Testis (tissue), 3 donors: Measurements from ENCODE around the gene TGM1. TPM values are rescaled to one million over a fixed set of nuclear protein-coding genes. Genes with fewer than 3 reads are reported as not detected.

Experiments
- polyA plus RNA-seq: library from polyadenylated mRNA; stranded (reverse); fragments of 350-450 nt; fragmentation: Illumina TruSeq; extraction: RNeasy Lipid Tissue Mini Kit (QIAGEN cat#74804); gene quantifications from one replicate; pipeline ENCODE4 v1.2.3, GENCODE V29; 2014; ENCODE audit warnings: low read depth, low replicate concordance; ENCODE audit not compliant: insufficient read depth
- small RNA-seq, 2 donors: library from RNA; depleted of rRNA; stranded (forward); fragments of <200 nt; gene quantifications; one replicate each; pipeline ENCODE3, GENCODE V24; 2016
- total RNA-seq, 2 donors: library from RNA; depleted of rRNA; stranded (reverse); fragments of >200 nt; gene quantifications; one replicate each; pipeline ENCODE4 v1.2.3, GENCODE V29; 2016

Gene TGM1
- total and polyA plus RNA-seq, 3 donors from 2014 or later, result 3.6 to 10.5 (median 5.4) TPM

Small RNA genes within 50 kb of the gene (small RNA-seq; reads per million reads assigned to genes)
- gene CHMP4A (0.09 reads per million in 2 donors), gene MDP1 (0 reads per million in 2 donors)

Other genes with a start within 250 kb of the TGM1 start
Only the 30 nearest of the 34 such genes appear.
- gene PCK2, start 168.9 kb downstream of the TGM1 start, total RNA-seq, result 10 to 100 TPM; 20.7 to 30.6 TPM
- gene PCK2, start 168.9 kb downstream of the TGM1 start, polyA plus RNA-seq, result 43.6 TPM
- gene DCAF11, start 148.4 kb downstream of the TGM1 start, total RNA-seq, result 10 to 100 TPM; 67.6 to 68.0 TPM
- gene DCAF11, start 148.4 kb downstream of the TGM1 start, polyA plus RNA-seq, result 77.4 TPM
- 1 to 10 TPM; 6.6 to 8.3 TPM for gene NRL, start 148.2 kb downstream of the TGM1 start, total RNA-seq
- 8.2 TPM for gene NRL, start 148.2 kb downstream of the TGM1 start, polyA plus RNA-seq
- 1 to 10 TPM; 2.2 to 3.5 TPM for gene FITM1, start 132.5 kb downstream of the TGM1 start, total RNA-seq
- 3.7 TPM for gene FITM1, start 132.5 kb downstream of the TGM1 start, polyA plus RNA-seq
- 10 to 100 TPM; 43.3 to 63.9 TPM for gene PSME1, start 127.0 kb downstream of the TGM1 start, total RNA-seq
- 101 TPM for gene PSME1, start 127.0 kb downstream of the TGM1 start, polyA plus RNA-seq
- 10 to 100 TPM; 15.2 to 23.9 TPM for gene EMC9, start 121.6 kb downstream of the TGM1 start, total RNA-seq
- gene EMC9, start 121.6 kb downstream of the TGM1 start, polyA plus RNA-seq, result 33.7 TPM
- 10 to 100 TPM; 49.8 to 78.1 TPM for gene PSME2, start 116.6 kb downstream of the TGM1 start, total RNA-seq
- gene PSME2, start 116.6 kb downstream of the TGM1 start, polyA plus RNA-seq, result 122 TPM
- gene RNF31, start 115.7 kb downstream of the TGM1 start, total RNA-seq, result 10 to 100 TPM; 94.5 to 96.8 TPM
- 71.0 TPM for gene RNF31, start 115.7 kb downstream of the TGM1 start, polyA plus RNA-seq
- 10 to 100 TPM; 45.7 to 56.2 TPM for gene IRF9, start 101.9 kb downstream of the TGM1 start, total RNA-seq
- 74.8 TPM for gene IRF9, start 101.9 kb downstream of the TGM1 start, polyA plus RNA-seq
- 10 to 100 TPM; 27.7 to 55.9 TPM for gene REC8, start 91.1 kb downstream of the TGM1 start, total RNA-seq
- gene REC8, start 91.1 kb downstream of the TGM1 start, polyA plus RNA-seq, result 58.8 TPM
- gene IPO4, start 74.4 kb downstream of the TGM1 start, total RNA-seq, result 100 to 1,000 TPM in 1 of 2 donors, 10 to 100 TPM in 1; 85.9 to 140 TPM
- 156 TPM for gene IPO4, start 74.4 kb downstream of the TGM1 start, polyA plus RNA-seq
- gene TM9SF1, start 67.7 kb downstream of the TGM1 start, total RNA-seq, result 10 to 100 TPM; 45.0 to 50.0 TPM
- 53.2 TPM for gene TM9SF1, start 67.7 kb downstream of the TGM1 start, polyA plus RNA-seq
- 10 to 100 TPM; 19.4 to 27.4 TPM for gene TSSK4, start 57.5 kb downstream of the TGM1 start, total RNA-seq
- 78.2 TPM for gene TSSK4, start 57.5 kb downstream of the TGM1 start, polyA plus RNA-seq
- 100 to 1,000 TPM in 1 of 2 donors, 10 to 100 TPM in 1; 52.9 to 111 TPM for gene CHMP4A, start 49.7 kb downstream of the TGM1 start, total RNA-seq
- 56.3 TPM for gene CHMP4A, start 49.7 kb downstream of the TGM1 start, polyA plus RNA-seq
- gene MDP1, start 47.1 kb downstream of the TGM1 start, total RNA-seq, result 10 to 100 TPM; 17.3 to 19.5 TPM
- 20.1 TPM for gene MDP1, start 47.1 kb downstream of the TGM1 start, polyA plus RNA-seq
- 100 to 1,000 TPM in 1 of 2 donors, 10 to 100 TPM in 1; 94.6 to 110 TPM for gene NEDD8, start 30.8 kb downstream of the TGM1 start, total RNA-seq
- 180 TPM for gene NEDD8, start 30.8 kb downstream of the TGM1 start, polyA plus RNA-seq
- 10 to 100 TPM; 30.0 to 42.2 TPM for gene GMPR2, start 30.2 kb downstream of the TGM1 start, total RNA-seq
- 49.9 TPM for gene GMPR2, start 30.2 kb downstream of the TGM1 start, polyA plus RNA-seq
- 10 to 100 TPM; 27.5 to 32.1 TPM for gene TINF2, start 20.6 kb downstream of the TGM1 start, total RNA-seq
- gene TINF2, start 20.6 kb downstream of the TGM1 start, polyA plus RNA-seq, result 45.6 TPM
- gene RABGGTA, start 8.4 kb upstream of the TGM1 start, total RNA-seq, result 10 to 100 TPM; 70.9 to 90.2 TPM
- 33.5 TPM for gene RABGGTA, start 8.4 kb upstream of the TGM1 start, polyA plus RNA-seq
- gene DHRS1, start 36.6 kb upstream of the TGM1 start, total RNA-seq, result 10 to 100 TPM; 22.5 to 24.6 TPM
- 19.2 TPM for gene DHRS1, start 36.6 kb upstream of the TGM1 start, polyA plus RNA-seq
- 10 to 100 TPM; 25.0 to 27.6 TPM for gene NOP9, start 36.7 kb upstream of the TGM1 start, total RNA-seq
- 20.1 TPM for gene NOP9, start 36.7 kb upstream of the TGM1 start, polyA plus RNA-seq
- 1 to 10 TPM; 3.8 to 6.6 TPM for gene CIDEB, start 44.8 kb upstream of the TGM1 start, total RNA-seq
- 7.0 TPM for gene CIDEB, start 44.8 kb upstream of the TGM1 start, polyA plus RNA-seq
- 10 to 100 TPM; 23.4 to 28.1 TPM for gene LTB4R2, start 47.0 kb upstream of the TGM1 start, total RNA-seq
- gene LTB4R2, start 47.0 kb upstream of the TGM1 start, polyA plus RNA-seq, result 4.2 TPM
- gene LTB4R, start 48.3 kb upstream of the TGM1 start, total RNA-seq, result 10 to 100 TPM; 10.3 to 10.9 TPM
- 5.5 TPM for gene LTB4R, start 48.3 kb upstream of the TGM1 start, polyA plus RNA-seq
- 10 to 100 TPM; 13.9 to 23.1 TPM for gene ADCY4, start 71.9 kb upstream of the TGM1 start, total RNA-seq
- gene ADCY4, start 71.9 kb upstream of the TGM1 start, polyA plus RNA-seq, result 10.0 TPM
- 10 to 100 TPM in 1 of 2 donors, 1 to 10 TPM in 1; 3.2 to 11.3 TPM for gene RIPK3, start 76.8 kb upstream of the TGM1 start, total RNA-seq
- gene RIPK3, start 76.8 kb upstream of the TGM1 start, polyA plus RNA-seq, result 2.8 TPM
- gene NFATC4, start 105.0 kb upstream of the TGM1 start, total RNA-seq, result 10 to 100 TPM; 40.9 to 53.5 TPM
- 83.6 TPM for gene NFATC4, start 105.0 kb upstream of the TGM1 start, polyA plus RNA-seq
- 10 to 100 TPM; 21.8 TPM for gene NYNRIN, start 135.8 kb upstream of the TGM1 start, total RNA-seq
- gene NYNRIN, start 135.8 kb upstream of the TGM1 start, polyA plus RNA-seq, result 22.0 TPM
- 10 to 100 TPM; 13.5 to 17.0 TPM for gene CBLN3, start 166.5 kb upstream of the TGM1 start, total RNA-seq
- gene CBLN3, start 166.5 kb upstream of the TGM1 start, polyA plus RNA-seq, result 9.0 TPM
- gene KHNYN, start 166.8 kb upstream of the TGM1 start, total RNA-seq, result 10 to 100 TPM; 52.0 to 66.0 TPM
- 27.9 TPM for gene KHNYN, start 166.8 kb upstream of the TGM1 start, polyA plus RNA-seq